Keratinocyte (primary cell): Measurements from ENCODE around the gene TRAPPC10. TPM values are rescaled to one million over a fixed set of nuclear protein-coding genes. Genes with fewer than 3 reads are reported as not detected.

ENCODE experiments used
- DNase-seq: peaks from one replicate; pipeline ENCODE4 v3.0.0-alpha.2; 2011; ENCODE audit warnings: low read depth, missing footprints, low spot score
- FAIRE-seq: peaks from 2 replicates; lab custom pipeline; 2011; peaks lifted over from hg19 to GRCh38; lab: Jason Lieb, UNC
- H2AFZ ChIP-seq: 2 replicates; pipeline ENCODE4 v1.6.0; 2012; ENCODE audit warnings: low read length, control low read depth, inconsistent platforms; ENCODE audit not compliant: control insufficient read depth
- H3K27ac ChIP-seq: 2 replicates; pipeline ENCODE4 v1.5.1; 2011; ENCODE audit warnings: low read length; ENCODE audit not compliant: control insufficient read depth, insufficient read depth
- H3K27me3 ChIP-seq: 3 replicates; pipeline ENCODE4 v1.6.0; 2011; ENCODE audit warnings: low read length; ENCODE audit not compliant: control insufficient read depth, insufficient read depth; ENCODE audit errors: extremely low read depth
- H3K36me3 ChIP-seq, 2 experiments: 2 replicates in 1 of 2; 3 replicates in 1 of 2; pipeline ENCODE4 v1.5.1; 2011; ENCODE audit warnings: low read length in 2 of 2, mild to moderate bottlenecking in 1 of 2; ENCODE audit not compliant: control insufficient read depth in 2 of 2, insufficient read depth in 2 of 2; ENCODE audit errors: extremely low read depth in 1 of 2
- H3K4me1 ChIP-seq: 3 replicates; pipeline ENCODE4 v1.5.1; 2011; ENCODE audit warnings: low read length; ENCODE audit not compliant: control insufficient read depth, insufficient read depth; ENCODE audit errors: extremely low read depth
- H3K4me2 ChIP-seq: 3 replicates; pipeline ENCODE4 v1.6.0; 2011; ENCODE audit warnings: low read depth, low read length; ENCODE audit not compliant: control insufficient read depth, insufficient read depth; ENCODE audit errors: extremely low read depth
- H3K4me3 ChIP-seq, 3 experiments: fragments of 200-600 bp in 1 of 3; sonication (generic) in 1 of 3; 2 replicates in 2 of 3; 3 replicates in 1 of 3; pipeline ENCODE4 v1.5.1; 2011 to 2016; ENCODE audit warnings: low read length in 3 of 3, mild to moderate bottlenecking in 3 of 3, control low read depth in 2 of 3, inconsistent platforms in 1 of 3, low read depth in 1 of 3, mixed read lengths in 1 of 3, mixed run types in 1 of 3, moderate library complexity in 1 of 3; ENCODE audit not compliant: control insufficient read depth in 2 of 3, insufficient read depth in 2 of 3; ENCODE audit errors: extremely low read depth in 1 of 3
- H3K79me2 ChIP-seq: 2 replicates; pipeline ENCODE4 v1.6.0; 2012; ENCODE audit warnings: low read length; ENCODE audit not compliant: control insufficient read depth, insufficient read depth
- H3K9ac ChIP-seq: 3 replicates; pipeline ENCODE4 v1.6.0; 2011; ENCODE audit warnings: low read length; ENCODE audit not compliant: control insufficient read depth, insufficient read depth; ENCODE audit errors: extremely low read depth
- H3K9me1 ChIP-seq: 3 replicates; pipeline ENCODE4 v1.6.0; 2011; ENCODE audit warnings: low read length; ENCODE audit not compliant: control insufficient read depth, insufficient read depth; ENCODE audit errors: extremely low read depth
- H3K9me3 ChIP-seq: 2 replicates; pipeline ENCODE4 v1.5.1; 2012; ENCODE audit warnings: low read depth, low read length; ENCODE audit not compliant: control insufficient read depth
- H4K20me1 ChIP-seq: 3 replicates; pipeline ENCODE4 v1.6.0; 2011; ENCODE audit warnings: low read length; ENCODE audit not compliant: control insufficient read depth, insufficient read depth; ENCODE audit errors: extremely low read depth
- CTCF ChIP-seq, 3 experiments: IDR thresholded peaks in 1 of 3; conservative IDR thresholded peaks in 1 of 3; optimal IDR thresholded peaks in 1 of 3; 2 replicates in 2 of 3; 3 replicates in 1 of 3; pipeline versions ENCODE3 to v1.5.1; 2011; ENCODE audit warnings: low read length in 3 of 3, mild to moderate bottlenecking in 3 of 3, moderate library complexity in 2 of 3, control low read depth in 1 of 3, inconsistent platforms in 1 of 3; ENCODE audit not compliant: insufficient read depth in 2 of 3; ENCODE audit errors: extremely low read depth in 1 of 3
- EZH2 ChIP-seq: IDR thresholded peaks from one replicate; pipeline ENCODE4 v1.6.1; 2012; ENCODE audit warnings: inconsistent platforms, mild to moderate bottlenecking, low read length, moderate library complexity
- dilution Hi-C: fragments of 300-500 bp; cut with MboI; formaldehyde crosslinking; loops from one replicate; pipeline ENCODE4 v1.7.0; 2020; ENCODE audit warnings: low sequenced_read_pairs; ENCODE audit not compliant: extremely low pct_ligation_motif_present
- polyA plus RNA-seq, 5 experiments: library from polyadenylated mRNA; depleted of rRNA in 3 of 5; stranded (reverse) in 3 of 5; stranded (forward) in 1 of 5; unstranded in 1 of 5; fragments of >200 nt; gene quantifications; 1 replicate in 1 of 5; 2 replicates in 3 of 5; 3 replicates in 1 of 5; pipeline versions ENCODE4 v1.2.1 to v1.2.3, GENCODE V29; 2011 to 2012; ENCODE audit warnings: missing spikeins in 2 of 5, low read depth in 1 of 5, low replicate concordance in 1 of 5

TRAPPC10 gene
- polyA plus RNA-seq, 1 donor (not counting 4 experiments of a cell fraction or from before 2014, with no cell fraction given): 21.6 TPM

- H3K27ac ChIP-seq: no peak overlapping the region
- peaks cover 7 to 10% of the 10 kb centered on the region in 2 experiments for H3K36me3 ChIP-seq
- no peaks in the 10 kb centered on the region for H3K9me3 ChIP-seq
- DNase-seq: no peak
- dilution Hi-C loops: no loop called here
- no peak for FAIRE-seq
- H4K20me1 ChIP-seq: no peaks in the 10 kb centered on the region
- H3K9me1 ChIP-seq: no peaks in the 10 kb centered on the region
- H3K4me2 ChIP-seq: peak overlapping the region; percentile 34
- no peak overlapping the region for H2AFZ ChIP-seq
- no peaks in the 10 kb centered on the region for H3K27me3 ChIP-seq
- H3K79me2 ChIP-seq: no peaks in the 10 kb centered on the region
- TF ChIP-seq EZH2 (no peak), CTCF (optimal IDR thresholded peaks at IDR 0.05 in 1 of 3, IDR thresholded peaks at IDR 0.05 in 1 of 3, conservative IDR thresholded peaks at IDR 0.05 in 1 of 3; ENCODE audit: extremely low read depth in 1 of 3, insufficient read depth in 2 of 3, low read length in 3 of 3) (no peak)
- no peak overlapping the region for H3K9ac ChIP-seq
- H3K4me3 ChIP-seq: no peak overlapping the region
- H3K4me1 ChIP-seq: no peaks in the 10 kb centered on the region
Measured at GRCh38 chr21:43974791-43975468, 37.2 kb upstream of the TRAPPC10 start.

DNA sequence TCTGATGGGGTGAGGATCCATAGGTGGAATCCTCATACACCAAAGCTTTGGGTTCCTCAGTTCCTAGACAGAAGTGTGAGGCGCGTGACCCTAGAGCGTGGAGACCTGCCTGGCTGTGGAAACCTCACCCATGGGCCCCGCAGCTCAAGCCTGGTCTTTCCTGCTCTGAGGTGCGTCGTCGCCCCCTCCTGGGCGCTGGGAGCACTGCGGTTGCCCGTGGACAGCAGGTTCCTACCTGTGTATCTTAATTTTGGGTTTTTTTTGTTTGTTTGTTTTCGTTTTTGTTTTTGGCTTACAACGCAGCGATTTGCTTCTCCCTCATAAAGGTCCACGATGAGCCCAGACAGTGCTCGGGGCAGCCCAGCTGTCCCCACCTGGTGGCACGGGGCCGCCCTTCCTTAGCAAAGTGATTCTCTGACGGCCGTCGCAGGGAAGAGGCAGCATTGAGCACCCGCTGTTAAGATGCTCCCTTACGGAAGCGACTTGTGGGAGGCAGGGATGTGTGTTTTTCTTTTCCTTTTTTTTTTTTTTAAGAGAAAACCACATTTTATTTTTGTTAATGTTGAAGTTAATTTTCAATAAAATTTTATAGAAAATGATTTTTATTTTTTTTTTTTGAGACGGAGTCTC, 36.5 kb upstream of the TRAPPC10 start:
- peak; percentile 17 for DNase-seq
- FAIRE-seq: no peak
- TF ChIP-seq EZH2: no peak
- peak; percentile 89 to 97 (median 97) for TF ChIP-seq CTCF (optimal IDR thresholded peaks at IDR 0.05 in 1 of 3, IDR thresholded peaks at IDR 0.05 in 1 of 3, conservative IDR thresholded peaks at IDR 0.05 in 1 of 3; ENCODE audit: extremely low read depth in 1 of 3, insufficient read depth in 2 of 3, low read length in 3 of 3)
- Histone ChIP-seq H3K27me3 (no peaks in the 10 kb centered on the region), H3K9me1 (no peaks in the 10 kb centered on the region), H2AFZ (no peak overlapping the region), H3K4me2 (peak overlapping the region; percentile 34), H4K20me1 (no peaks in the 10 kb centered on the region), H3K9me3 (no peaks in the 10 kb centered on the region), H3K4me1 (no peaks in the 10 kb centered on the region), H3K36me3 (peaks cover 3 to 10% of the 10 kb centered on the region in 2 experiments), H3K79me2 (no peaks in the 10 kb centered on the region), H3K27ac (no peak overlapping the region), H3K9ac (no peak overlapping the region), H3K4me3 (peak overlapping the region in 1 of 3 experiments; percentile 11)
- dilution Hi-C loops: no loop called here
